K562 (cell line): ENCODE data around the gene NDUFS3. TPM values are rescaled to one million over a fixed set of nuclear protein-coding genes. Genes with fewer than 3 reads are reported as not detected.

ENCODE experiments used
- BRD4 ChIP-seq: fragments of 200-600 bp; sonication (generic); IDR thresholded peaks from 2 replicates; pipeline ENCODE4 v1.6.1; 2017; ENCODE audit warnings: inconsistent platforms
- CHD2 ChIP-seq: IDR thresholded peaks from 2 replicates; pipeline ENCODE4 v1.6.1; 2011; ENCODE audit warnings: low read depth, low read length
- E2F3 ChIP-seq: fragments of 250-450 bp; sonication (Bioruptor Pico); IDR thresholded peaks from 2 replicates; pipeline ENCODE4 v1.4.0; 2020; ENCODE audit warnings: mild to moderate bottlenecking
- E2F8 ChIP-seq: fragments of 450-650 bp; IDR thresholded peaks from 2 replicates; pipeline ENCODE4 v1.7.1; 2018; ENCODE audit warnings: mild to moderate bottlenecking, low read depth; ENCODE audit not compliant: partially characterized antibody
- ETV6 ChIP-seq, 3 experiments: fragments of 150-350 bp in 1 of 3; sonication (generic) in 1 of 3; formaldehyde crosslinking in 1 of 3; IDR thresholded peaks; 2 replicates each; pipeline versions ENCODE4 v1.6.1 to v1.8.0; 2014 to 2022; ENCODE audit warnings: borderline replicate concordance in 2 of 3, low read depth in 2 of 3, antibody characterized with exemption in 1 of 3, low read length in 1 of 3, mild to moderate bottlenecking in 1 of 3, missing genetic modification reagents in 1 of 3
- GABPA ChIP-seq: fragments of 200-800 bp; sonication (Bioruptor generic); conservative IDR thresholded peaks from 2 replicates; pipeline ENCODE4 v1.6.1; 2016; ENCODE audit warnings: low read depth, missing genetic modification characterization, missing compliant biosample characterization
- HDAC2 ChIP-seq: fragments of 450-650 bp; IDR thresholded peaks from 2 replicates; pipeline ENCODE4 v1.6.1; 2016; ENCODE audit warnings: mild to moderate bottlenecking
- KAT8 ChIP-seq: fragments of 450-650 bp; IDR thresholded peaks from 2 replicates; pipeline ENCODE4 v1.6.1; 2016; ENCODE audit warnings: low read depth, mild to moderate bottlenecking
- MNT ChIP-seq, 2 experiments: fragments of 450-650 bp; conservative IDR thresholded peaks; 2 replicates each; pipeline ENCODE4 v1.6.1; 2017; ENCODE audit warnings: mild to moderate bottlenecking in 2 of 2, moderate library complexity in 2 of 2
- NR4A1 ChIP-seq, 2 experiments: fragments of 250-450 bp in 1 of 2; fragments of 450-650 bp in 1 of 2; sonication (Bioruptor Pico) in 1 of 2; IDR thresholded peaks; 2 replicates each; pipeline versions ENCODE4 v1.4.0 to v1.6.1; 2016 to 2020; ENCODE audit warnings: mild to moderate bottlenecking in 2 of 2, missing compliant biosample characterization in 1 of 2, missing genetic modification characterization in 1 of 2, moderate library complexity in 1 of 2
- RAD21 ChIP-seq, 2 experiments: fragments of 250-450 bp in 1 of 2; fragments of 450-650 bp in 1 of 2; sonication (Bioruptor Pico) in 1 of 2; formaldehyde crosslinking in 1 of 2; IDR thresholded peaks in 1 of 2; conservative IDR thresholded peaks in 1 of 2; 2 replicates each; pipeline versions ENCODE4 v1.4.0 to v1.8.0; 2020 to 2022; ENCODE audit warnings: mild to moderate bottlenecking in 2 of 2, moderate library complexity in 1 of 2
- SIX5 ChIP-seq, 2 experiments: IDR thresholded peaks; 2 replicates each; pipeline ENCODE4 v1.6.1; 2011; ENCODE audit warnings: low read length in 2 of 2, borderline replicate concordance in 1 of 2, low read depth in 1 of 2, mild to moderate bottlenecking in 1 of 2, moderate library complexity in 1 of 2; ENCODE audit not compliant: insufficient read depth in 1 of 2
- SMARCE1 ChIP-seq: fragments of 450-650 bp; IDR thresholded peaks from 2 replicates; pipeline ENCODE4 v1.7.1; 2016; ENCODE audit warnings: mild to moderate bottlenecking
- STAT5A ChIP-seq: IDR thresholded peaks from 2 replicates; pipeline ENCODE4 v1.6.1; 2012; ENCODE audit warnings: low read length, inconsistent platforms, borderline replicate concordance
- ZFP36 ChIP-seq: fragments of 150-350 bp; IDR thresholded peaks from 2 replicates; pipeline ENCODE4 v1.6.1; 2018; ENCODE audit warnings: low read length, low read depth; ENCODE audit not compliant: partially characterized antibody
- ZNF12 ChIP-seq: sonication (generic); formaldehyde crosslinking; IDR thresholded peaks from 2 replicates; pipeline ENCODE4 v1.4.0; 2020; ENCODE audit warnings: mild to moderate bottlenecking, missing genetic modification reagents
- ZNF551 ChIP-seq: fragments of 250-450 bp; sonication (Bioruptor Pico); IDR thresholded peaks from 2 replicates; pipeline ENCODE4 v1.5.0; 2021; ENCODE audit warnings: mild to moderate bottlenecking, moderate library complexity
- ZNF644 ChIP-seq: fragments of 200-800 bp; sonication (Bioruptor generic); IDR thresholded peaks from 2 replicates; pipeline ENCODE4 v1.6.1; 2016; ENCODE audit warnings: low read depth, missing genetic modification characterization, missing compliant biosample characterization
- ZNF766 ChIP-seq: fragments of 200-800 bp; sonication (Bioruptor generic); conservative IDR thresholded peaks from 2 replicates; pipeline ENCODE4 v1.6.1; 2016; ENCODE audit warnings: missing genetic modification characterization, missing compliant biosample characterization
- ZSCAN32 ChIP-seq: fragments of 450-650 bp; formaldehyde crosslinking; IDR thresholded peaks from 2 replicates; pipeline ENCODE4 v1.4.0; 2020; ENCODE audit warnings: mild to moderate bottlenecking, moderate library complexity
- polyA plus RNA-seq, 8 experiments: library from polyadenylated mRNA; depleted of rRNA in 4 of 8; stranded (reverse) in 5 of 8; unstranded in 3 of 8; fragments of >200 nt; fragmentation: Nextera tagmentation in 2 of 8; fragmentation: Illumina TruSeq in 1 of 8; extraction: Ambion mirVana in 2 of 8; extraction: Trizol in 1 of 8; gene quantifications; 2 replicates each; pipeline versions ENCODE4 v1.2.1 to v1.2.3, GENCODE V29; 2011 to 2014; ENCODE audit warnings: inconsistent platforms in 1 of 8, missing spikeins in 1 of 8
- total RNA-seq, 7 experiments: library from RNA; depleted of rRNA in 6 of 7; stranded (reverse); fragments of >200 nt in 6 of 7; fragmentation: Illumina TruSeq in 2 of 7; extraction: Trizol in 2 of 7; gene quantifications; 2 replicates each; pipeline versions ENCODE4 v1.2.1 to v1.2.3, GENCODE V29; 2011 to 2021; ENCODE audit warnings: low replicate concordance in 1 of 7
- TF ChIP-seq, protein P1 (sequence below): fragments of 250-450 bp; sonication (Bioruptor Pico); IDR thresholded peaks from 2 replicates; pipeline ENCODE4 v1.8.0; 2022; ENCODE audit warnings: inconsistent platforms, mild to moderate bottlenecking, moderate library complexity, borderline replicate concordance

The NDUFS3 gene
- total and polyA plus RNA-seq, 9 of the 15 experiments (the other 6 are each of a cell fraction or from before 2014, with no cell fraction given), result 38.7 to 341 (median 194) TPM

- TF ChIP-seq NR4A1 (CRISPR knock-in tag; IDR thresholded peaks at IDR 0.05) (no peak), NR4A1 (tag; IDR thresholded peaks at IDR 0.05) (0 out of 2 replicates have a peak, but pooled peaks have one; percentile 42), SIX5 (IDR thresholded peaks at IDR 0.05; ENCODE audit: borderline replicate concordance in 1 of 2, insufficient read depth in 1 of 2, low read depth in 1 of 2, low read length in 2 of 2) (no peak), ZNF766 (CRISPR knock-in tag) (no peak), SMARCE1 (0 out of 2 replicates have a peak, but pooled peaks have one; percentile 6), STAT5A (no peak), ZNF644 (tag) (0 out of 2 replicates have a peak, but pooled peaks have one; percentile 64), BRD4 (peak; percentile 58; the same call in 1 of the 2 replicates), KAT8 (no peak), E2F8 (no peak), HDAC2 (no peak), MNT (conservative IDR thresholded peaks at IDR 0.05) (peak in 1 of 2 experiments; percentile 67; a peak in 1 of 4 replicates), ZFP36 (no peak), ZNF551 (CRISPR knock-in tag) (no peak), ZSCAN32 (CRISPR knock-in tag) (no peak), CHD2 (peak; percentile 93), E2F3 (CRISPR knock-in tag) (peak; percentile 92; the same call in 1 of the 2 replicates), ETV6 (IDR thresholded peaks at IDR 0.05; ENCODE audit: borderline replicate concordance in 1 of 2, low read depth in 2 of 2, low read length in 1 of 2) (no peak), ETV6 (CRISPR knock-in tag; IDR thresholded peaks at IDR 0.05; ENCODE audit: borderline replicate concordance) (no peak; the same call in 1 of the 2 replicates), GABPA (tag) (no peak), RAD21 (CRISPR knock-in tag; conservative IDR thresholded peaks at IDR 0.05 in 1 of 2, IDR thresholded peaks at IDR 0.05 in 1 of 2) (peak in 1 of 2 experiments; percentile 15; a peak in 1 of 4 replicates), ZNF12 (CRISPR knock-in tag) (no peak)
- TF ChIP-seq, protein P1, sequence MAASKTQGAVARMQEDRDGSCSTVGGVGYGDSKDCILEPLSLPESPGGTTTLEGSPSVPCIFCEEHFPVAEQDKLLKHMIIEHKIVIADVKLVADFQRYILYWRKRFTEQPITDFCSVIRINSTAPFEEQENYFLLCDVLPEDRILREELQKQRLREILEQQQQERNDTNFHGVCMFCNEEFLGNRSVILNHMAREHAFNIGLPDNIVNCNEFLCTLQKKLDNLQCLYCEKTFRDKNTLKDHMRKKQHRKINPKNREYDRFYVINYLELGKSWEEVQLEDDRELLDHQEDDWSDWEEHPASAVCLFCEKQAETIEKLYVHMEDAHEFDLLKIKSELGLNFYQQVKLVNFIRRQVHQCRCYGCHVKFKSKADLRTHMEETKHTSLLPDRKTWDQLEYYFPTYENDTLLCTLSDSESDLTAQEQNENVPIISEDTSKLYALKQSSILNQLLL (CRISPR knock-in tag), result no peak
Observed at GRCh38 chr11:47565340-47566148, 13.3 kb upstream of the NDUFS3 start, which contains the start of gene PTPMT1 (continued).
